ENCODE measurements around the gene MMP2.

DNA sequence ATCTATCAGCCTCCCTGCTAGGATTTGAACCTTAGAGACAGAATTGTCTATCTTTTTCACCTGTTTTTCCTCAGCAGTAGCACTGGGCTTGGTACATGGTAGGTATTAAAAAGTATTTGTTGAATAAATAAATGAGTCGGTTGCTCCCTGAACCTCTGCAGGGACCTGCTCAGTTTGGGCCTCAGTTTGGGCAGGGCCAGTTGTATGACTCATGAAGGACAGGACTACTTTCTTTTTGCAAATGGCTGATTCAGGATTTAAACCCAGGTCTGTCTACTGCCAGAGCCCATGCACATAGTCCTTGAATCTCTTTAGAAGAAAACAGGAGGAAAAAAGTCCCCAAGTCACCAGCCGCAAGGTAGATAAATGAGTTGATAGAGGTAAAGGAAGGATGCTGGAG, 3.1 kb downstream of the MMP2 start:
- TF ChIP-seq POLR2A (IDR thresholded peaks at IDR 0.05) = no peak
- TF ChIP-seq, protein P1, sequence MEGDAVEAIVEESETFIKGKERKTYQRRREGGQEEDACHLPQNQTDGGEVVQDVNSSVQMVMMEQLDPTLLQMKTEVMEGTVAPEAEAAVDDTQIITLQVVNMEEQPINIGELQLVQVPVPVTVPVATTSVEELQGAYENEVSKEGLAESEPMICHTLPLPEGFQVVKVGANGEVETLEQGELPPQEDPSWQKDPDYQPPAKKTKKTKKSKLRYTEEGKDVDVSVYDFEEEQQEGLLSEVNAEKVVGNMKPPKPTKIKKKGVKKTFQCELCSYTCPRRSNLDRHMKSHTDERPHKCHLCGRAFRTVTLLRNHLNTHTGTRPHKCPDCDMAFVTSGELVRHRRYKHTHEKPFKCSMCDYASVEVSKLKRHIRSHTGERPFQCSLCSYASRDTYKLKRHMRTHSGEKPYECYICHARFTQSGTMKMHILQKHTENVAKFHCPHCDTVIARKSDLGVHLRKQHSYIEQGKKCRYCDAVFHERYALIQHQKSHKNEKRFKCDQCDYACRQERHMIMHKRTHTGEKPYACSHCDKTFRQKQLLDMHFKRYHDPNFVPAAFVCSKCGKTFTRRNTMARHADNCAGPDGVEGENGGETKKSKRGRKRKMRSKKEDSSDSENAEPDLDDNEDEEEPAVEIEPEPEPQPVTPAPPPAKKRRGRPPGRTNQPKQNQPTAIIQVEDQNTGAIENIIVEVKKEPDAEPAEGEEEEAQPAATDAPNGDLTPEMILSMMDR (IDR thresholded peaks at IDR 0.05) = no peak
